Fibroblast of lung (primary cell): ENCODE measurements around the gene CACNA2D3. TPM values are rescaled to one million over a fixed set of nuclear protein-coding genes. Genes with fewer than 3 reads are reported as not detected.

Source experiments
- DNase-seq, 2 donors: peaks; one replicate each; pipeline versions ENCODE4 v3.0.0 to v3.0.0-alpha.2; 2010; ENCODE audit warnings: low read depth in 2 of 2
- H2AFZ ChIP-seq: 2 replicates; pipeline ENCODE4 v1.5.1; 2012; ENCODE audit warnings: low read length, control low read depth, inconsistent platforms
- H3K27ac ChIP-seq: 2 replicates; pipeline ENCODE4 v1.5.1; 2011; ENCODE audit warnings: low read length, control low read depth; ENCODE audit not compliant: insufficient read depth
- H3K27me3 ChIP-seq: 2 replicates; pipeline ENCODE4 v1.5.1; 2011; ENCODE audit warnings: mild to moderate bottlenecking, low read length; ENCODE audit not compliant: control insufficient read depth, insufficient read depth
- H3K36me3 ChIP-seq: 2 replicates; pipeline ENCODE4 v1.5.1; 2011; ENCODE audit warnings: low read length; ENCODE audit not compliant: control insufficient read depth, insufficient read depth
- H3K4me1 ChIP-seq: 2 replicates; pipeline ENCODE4 v1.5.1; 2011; ENCODE audit warnings: low read length; ENCODE audit not compliant: control insufficient read depth, insufficient read depth; ENCODE audit errors: extremely low read depth
- H3K4me2 ChIP-seq: 2 replicates; pipeline ENCODE4 v1.5.1; 2011; ENCODE audit warnings: low read length, control low read depth; ENCODE audit not compliant: insufficient read depth; ENCODE audit errors: extremely low read depth
- H3K4me3 ChIP-seq, 4 experiments: fragments of 200-600 bp in 1 of 4; sonication (generic) in 1 of 4; replicated peaks in 1 of 4; 2 replicates each; pipeline ENCODE4 v1.5.1; 2011 to 2016; ENCODE audit warnings: low read length in 4 of 4, low read depth in 3 of 4, mild to moderate bottlenecking in 3 of 4, control low read depth in 2 of 4, inconsistent platforms in 1 of 4, mixed read lengths in 1 of 4; ENCODE audit not compliant: insufficient read depth in 1 of 4; ENCODE audit errors: control extremely low read depth in 1 of 4
- H3K79me2 ChIP-seq: 2 replicates; pipeline ENCODE4 v1.5.1; 2012; ENCODE audit warnings: mild to moderate bottlenecking, low read length, inconsistent platforms; ENCODE audit not compliant: control insufficient read depth, insufficient read depth
- H3K9ac ChIP-seq: 2 replicates; pipeline ENCODE4 v1.5.1; 2011; ENCODE audit warnings: mild to moderate bottlenecking, low read length, control low read depth; ENCODE audit not compliant: insufficient read depth
- H3K9me3 ChIP-seq: 2 replicates; pipeline ENCODE4 v1.5.1; 2012; ENCODE audit warnings: low read depth, low read length; ENCODE audit not compliant: control insufficient read depth, insufficient read depth
- H4K20me1 ChIP-seq: 2 replicates; pipeline ENCODE4 v1.5.1; 2011; ENCODE audit warnings: low read length; ENCODE audit not compliant: control insufficient read depth, insufficient read depth; ENCODE audit errors: extremely low read depth
- CTCF ChIP-seq, 2 donors: IDR thresholded peaks in 1 of 2; conservative IDR thresholded peaks in 1 of 2; 1 replicate in 1 of 2; 2 replicates in 1 of 2; pipeline ENCODE4 v1.5.1; 2011 to 2012; ENCODE audit warnings: low read length in 2 of 2, control low read depth in 1 of 2, inconsistent platforms in 1 of 2, low read depth in 1 of 2, mild to moderate bottlenecking in 1 of 2
- EZH2 ChIP-seq: IDR thresholded peaks from 2 replicates; pipeline ENCODE4 v1.5.1; 2012; ENCODE audit warnings: low read length, control low read depth, mild to moderate bottlenecking; ENCODE audit errors: missing control alignments
- polyA plus RNA-seq, 2 donors: library from polyadenylated mRNA; depleted of rRNA in 1 of 2; stranded (reverse) in 1 of 2; unstranded in 1 of 2; fragments of >200 nt; gene quantifications; 2 replicates each; pipeline ENCODE4 v1.2.1, GENCODE V29; 2011 to 2012; ENCODE audit warnings: missing spikeins in 1 of 2
- total RNA-seq: library from RNA; depleted of rRNA; stranded (reverse); fragments of >200 nt; gene quantifications from 2 replicates; pipeline ENCODE4 v1.2.1, GENCODE V29; 2014

CACNA2D3 gene
- total and polyA plus RNA-seq, 2 donors (not counting 1 experiment from before 2014, with no cell fraction given), result 1.8 to 11.5 TPM

DNA sequence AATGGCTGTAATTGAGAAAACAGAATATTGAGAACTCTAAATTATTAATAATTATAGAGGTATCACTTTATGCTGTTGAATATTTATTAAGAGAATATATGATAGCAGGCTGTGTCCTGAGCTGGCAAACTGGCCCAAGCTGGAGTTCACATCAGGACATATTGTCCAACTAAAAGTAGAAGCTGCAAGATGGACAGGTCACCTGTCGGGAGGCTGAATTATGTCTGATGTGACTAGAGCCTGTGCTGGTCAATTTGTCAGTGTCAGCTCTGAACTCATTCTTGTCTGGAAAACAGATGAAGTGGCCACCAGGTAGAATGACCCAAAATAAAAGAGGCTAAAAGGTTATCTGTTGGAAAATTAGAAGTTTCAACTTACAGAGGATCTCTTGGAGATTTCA, 413.3 kb downstream of the CACNA2D3 start:
- Histone ChIP-seq H3K4me2 (no peak overlapping the region), H3K4me1 (no peaks in the 10 kb centered on the region), H2AFZ (no peak overlapping the region), H3K27ac (no peak overlapping the region), H3K9ac (no peak overlapping the region), H3K36me3 (no peaks in the 10 kb centered on the region), H3K4me3 (no peak overlapping the region), H3K79me2 (no peaks in the 10 kb centered on the region), H3K27me3 (no peaks in the 10 kb centered on the region), H3K9me3 (no peaks in the 10 kb centered on the region), H4K20me1 (no peaks in the 10 kb centered on the region)
- TF ChIP-seq EZH2 (no peak), CTCF (conservative IDR thresholded peaks at IDR 0.05 in 1 of 2, IDR thresholded peaks at IDR 0.05 in 1 of 2; ENCODE audit: low read depth in 1 of 2, low read length in 2 of 2) (no peak)
- no peak for DNase-seq

- H3K4me3 ChIP-seq, result no peak overlapping the region
- no peak overlapping the region for H3K4me2 ChIP-seq
- no peak overlapping the region for H2AFZ ChIP-seq
- H3K9me3 ChIP-seq, result no peaks in the 10 kb centered on the region
- H4K20me1 ChIP-seq, result no peaks in the 10 kb centered on the region
- H3K27ac ChIP-seq, result no peak overlapping the region
- no peaks in the 10 kb centered on the region for H3K79me2 ChIP-seq
- no peak for DNase-seq
- TF ChIP-seq CTCF (conservative IDR thresholded peaks at IDR 0.05 in 1 of 2, IDR thresholded peaks at IDR 0.05 in 1 of 2; ENCODE audit: low read depth in 1 of 2, low read length in 2 of 2) (no peak), EZH2 (no peak)
- no peak overlapping the region for H3K9ac ChIP-seq
- no peaks in the 10 kb centered on the region for H3K27me3 ChIP-seq
- H3K4me1 ChIP-seq, result no peaks in the 10 kb centered on the region
- H3K36me3 ChIP-seq, result no peaks in the 10 kb centered on the region
Measured at GRCh38 chr3:54536450-54536849, 414.1 kb downstream of the CACNA2D3 start.

- TF ChIP-seq EZH2, result no peak
- TF ChIP-seq CTCF (conservative IDR thresholded peaks at IDR 0.05 in 1 of 2, IDR thresholded peaks at IDR 0.05 in 1 of 2; ENCODE audit: low read depth in 1 of 2, low read length in 2 of 2), result no peak
- H3K79me2 ChIP-seq, result no peaks in the 10 kb centered on the region
- no peak overlapping the region for H2AFZ ChIP-seq
- no peak for DNase-seq
- no peaks in the 10 kb centered on the region for H3K4me1 ChIP-seq
- H4K20me1 ChIP-seq, result no peaks in the 10 kb centered on the region
- no peak overlapping the region for H3K4me3 ChIP-seq
- no peak overlapping the region for H3K4me2 ChIP-seq
- H3K36me3 ChIP-seq, result no peaks in the 10 kb centered on the region
- H3K9ac ChIP-seq, result no peak overlapping the region
- no peaks in the 10 kb centered on the region for H3K27me3 ChIP-seq
- no peak overlapping the region for H3K27ac ChIP-seq
- no peaks in the 10 kb centered on the region for H3K9me3 ChIP-seq
Measured at GRCh38 chr3:54537506-54537905, 415.2 kb downstream of the CACNA2D3 start.
